Muscle layer of duodenum (tissue), 2 donors: Measurements from ENCODE around the gene CRHR2.

Experiments
- H3K27ac ChIP-seq: one replicate; pipeline ENCODE4 v1.7.0; 2013; ENCODE audit warnings: mild to moderate bottlenecking, low read length
- H3K27me3 ChIP-seq: one replicate; pipeline ENCODE4 v1.7.0; 2013; ENCODE audit warnings: low read depth, mild to moderate bottlenecking, control low read depth, low read length
- H3K36me3 ChIP-seq, 2 donors: one replicate each; pipeline ENCODE4 v1.7.0; 2013; ENCODE audit warnings: low read length in 2 of 2, control low read depth in 1 of 2, mild to moderate bottlenecking in 1 of 2; ENCODE audit not compliant: insufficient read depth in 2 of 2, control insufficient read depth in 1 of 2
- H3K4me1 ChIP-seq, 2 donors: one replicate each; pipeline ENCODE4 v1.7.0; 2013; ENCODE audit warnings: low read length in 2 of 2, mild to moderate bottlenecking in 2 of 2, control low read depth in 1 of 2, moderate library complexity in 1 of 2; ENCODE audit not compliant: insufficient read depth in 2 of 2, control insufficient read depth in 1 of 2
- H3K4me3 ChIP-seq, 2 donors: one replicate each; pipeline ENCODE4 v1.7.0; 2013; ENCODE audit warnings: low read length in 2 of 2, low read depth in 1 of 2, mild to moderate bottlenecking in 1 of 2
- H3K9me3 ChIP-seq, 2 donors: one replicate each; pipeline ENCODE4 v1.7.0; 2013; ENCODE audit warnings: low read length in 2 of 2, control low read depth in 1 of 2, mild to moderate bottlenecking in 1 of 2; ENCODE audit not compliant: control insufficient read depth in 1 of 2
- donor health status: healthy.

Gene CRHR2

DNA sequence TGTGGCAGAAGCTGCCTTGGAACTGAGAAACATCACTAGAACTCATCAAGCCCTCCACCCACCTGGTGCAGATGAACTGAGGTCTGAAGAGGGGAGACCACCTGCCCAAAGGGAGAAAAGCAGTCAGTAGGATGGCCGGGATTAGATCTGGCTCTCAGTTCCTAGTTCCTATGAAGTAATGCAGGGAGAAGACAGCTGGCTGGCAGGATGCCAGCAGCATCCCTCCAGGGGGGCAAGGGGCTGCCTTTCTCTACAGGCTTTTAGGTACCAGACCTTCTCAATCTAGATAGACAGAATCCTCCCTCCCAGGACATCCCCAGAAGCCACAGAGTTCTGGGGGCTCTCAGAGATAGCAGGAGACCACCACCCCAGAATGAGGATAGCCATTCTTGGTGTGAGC, 7.8 kb downstream of the CRHR2 start:
- peaks cover 11% of the 10 kb centered on the region for H3K27me3 ChIP-seq
- H3K9me3 ChIP-seq, result no peaks in the 10 kb centered on the region
- no peaks in the 10 kb centered on the region for H3K4me1 ChIP-seq
- H3K4me3 ChIP-seq, result no peak overlapping the region
- no peaks in the 10 kb centered on the region for H3K36me3 ChIP-seq
- no peak overlapping the region for H3K27ac ChIP-seq

DNA sequence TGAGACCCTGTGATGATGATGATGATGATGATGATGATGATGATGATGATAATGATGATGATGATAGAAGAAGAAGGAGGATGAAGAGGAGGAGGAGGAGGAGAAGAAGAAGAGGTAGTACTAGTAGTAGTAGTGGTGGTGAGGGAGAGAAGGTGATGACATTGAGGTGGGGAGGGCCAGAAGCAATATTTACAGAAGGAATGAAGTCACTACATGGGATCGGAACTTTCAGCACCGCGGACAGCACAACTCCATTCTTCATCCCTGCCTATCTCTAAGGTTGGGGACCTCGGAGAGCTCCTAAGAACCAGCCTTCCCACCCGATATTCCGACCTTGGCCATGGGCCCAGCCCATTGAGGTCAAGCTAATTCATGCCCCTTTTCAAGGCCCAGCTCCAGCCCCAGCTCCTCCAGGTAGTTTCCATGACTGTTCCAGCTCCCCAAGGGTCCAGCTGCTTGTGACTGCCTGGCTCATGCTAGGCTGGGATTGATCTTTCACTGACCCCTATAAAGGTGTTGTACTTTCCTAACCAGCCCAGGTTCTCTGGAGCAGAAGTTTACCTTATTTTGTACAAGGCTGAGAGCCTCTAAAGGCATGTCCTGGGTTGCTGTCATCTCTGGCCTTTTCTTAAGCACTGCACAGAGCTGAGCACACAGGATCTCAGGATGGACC, 10.3 kb downstream of the CRHR2 start:
- Histone ChIP-seq H3K9me3 (no peaks in the 10 kb centered on the region), H3K4me3 (no peak overlapping the region), H3K36me3 (no peaks in the 10 kb centered on the region), H3K27me3 (no peaks in the 10 kb centered on the region), H3K27ac (no peak overlapping the region), H3K4me1 (no peaks in the 10 kb centered on the region)

DNA sequence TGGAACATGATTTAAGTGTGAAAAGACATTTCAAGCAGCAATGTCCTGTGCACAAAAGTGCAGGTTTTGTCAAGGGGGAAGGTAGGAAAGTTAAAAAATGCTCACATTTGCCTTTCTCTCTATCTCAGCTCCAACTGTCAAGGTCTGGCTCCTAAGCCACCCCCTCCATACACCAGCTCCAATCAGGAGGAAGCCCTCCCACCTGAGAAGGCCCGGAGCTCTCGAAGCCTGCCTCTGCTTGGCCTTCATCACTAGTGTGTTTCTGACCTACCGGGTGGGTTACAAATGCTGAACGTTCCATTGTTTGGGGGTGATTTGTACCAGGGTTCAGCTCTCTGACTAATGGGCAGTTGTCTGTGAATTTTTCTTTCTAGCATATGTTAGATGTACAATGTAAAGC, 14.2 kb downstream of the CRHR2 start:
- no peaks in the 10 kb centered on the region for H3K9me3 ChIP-seq
- no peak overlapping the region for H3K4me3 ChIP-seq
- H3K27ac ChIP-seq, result no peak overlapping the region
- H3K27me3 ChIP-seq, result no peaks in the 10 kb centered on the region
- no peaks in the 10 kb centered on the region for H3K4me1 ChIP-seq
- H3K36me3 ChIP-seq, result no peaks in the 10 kb centered on the region

DNA sequence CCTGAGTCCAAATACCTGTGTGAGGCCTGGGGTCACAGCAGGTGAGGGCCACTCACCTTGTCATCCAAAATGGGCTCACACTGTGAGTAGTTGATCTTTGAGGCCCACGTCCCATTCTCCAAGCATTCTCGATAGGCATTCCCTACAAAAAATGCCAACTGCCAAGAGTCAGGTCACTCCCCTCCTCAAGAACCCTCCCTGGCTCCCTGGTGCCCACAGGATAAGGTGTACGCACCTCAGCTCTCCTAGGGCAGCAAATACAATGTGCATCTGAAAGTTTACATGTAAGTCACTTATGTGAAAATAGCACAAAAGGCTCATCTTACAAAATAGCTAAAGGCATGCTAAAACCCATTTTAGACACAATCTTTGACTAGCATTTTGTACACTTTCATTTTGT, 15.1 kb downstream of the CRHR2 start:
- H3K27ac ChIP-seq, result no peak overlapping the region
- no peaks in the 10 kb centered on the region for H3K36me3 ChIP-seq
- no peaks in the 10 kb centered on the region for H3K27me3 ChIP-seq

DNA sequence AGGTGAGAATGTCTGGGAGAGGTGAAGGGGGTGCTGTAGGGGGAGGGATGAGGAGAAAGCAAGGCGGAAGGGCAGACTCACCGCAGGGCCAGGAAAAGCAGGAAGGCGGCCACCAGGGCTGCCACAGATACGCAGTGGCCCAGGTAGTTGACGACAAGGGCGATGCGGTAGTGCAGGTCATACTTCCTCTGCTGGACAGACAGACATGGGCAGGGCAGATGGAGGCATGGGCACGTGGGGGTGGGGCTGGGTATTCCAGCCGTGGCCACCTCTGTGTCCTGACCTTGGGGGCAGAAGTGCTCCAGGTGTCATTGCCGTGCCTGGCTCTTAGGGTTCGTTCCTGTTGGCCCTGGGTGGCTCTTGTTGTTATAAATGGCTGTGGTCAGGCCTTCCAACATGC, 16.8 kb downstream of the CRHR2 start:
- no peak overlapping the region for H3K27ac ChIP-seq
- H3K4me3 ChIP-seq, result no peak overlapping the region
- no peaks in the 10 kb centered on the region for H3K4me1 ChIP-seq
- no peaks in the 10 kb centered on the region for H3K9me3 ChIP-seq
- no peaks in the 10 kb centered on the region for H3K27me3 ChIP-seq
- H3K36me3 ChIP-seq, result no peaks in the 10 kb centered on the region

More for the DNA sequence above, 15.1 kb downstream of the CRHR2 start:
- Histone ChIP-seq H3K4me3 (no peak overlapping the region), H3K4me1 (no peaks in the 10 kb centered on the region), H3K9me3 (no peaks in the 10 kb centered on the region)

DNA sequence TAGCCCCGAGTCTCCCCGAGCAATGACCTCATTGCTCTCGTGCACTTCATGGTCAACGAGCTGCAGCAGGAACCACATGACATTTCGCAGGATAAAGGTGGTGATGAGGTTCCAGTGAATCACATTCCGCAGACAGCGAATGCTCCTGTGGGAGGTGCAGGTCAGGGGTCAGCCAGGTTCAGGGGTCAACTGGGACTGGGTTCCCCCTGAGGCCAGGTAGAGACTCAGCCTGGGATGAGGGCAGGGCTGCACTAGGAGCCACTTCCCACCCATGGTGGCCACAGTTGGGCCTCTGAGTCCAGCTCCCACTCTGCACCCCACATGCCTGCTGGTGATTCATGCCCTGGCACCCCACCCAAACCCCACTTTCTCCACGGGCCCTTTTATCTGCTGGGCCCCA, 17.2 kb downstream of the CRHR2 start:
- Histone ChIP-seq H3K4me1 (no peaks in the 10 kb centered on the region), H3K27ac (no peak overlapping the region), H3K4me3 (no peak overlapping the region), H3K36me3 (no peaks in the 10 kb centered on the region), H3K27me3 (no peaks in the 10 kb centered on the region), H3K9me3 (no peaks in the 10 kb centered on the region)

DNA sequence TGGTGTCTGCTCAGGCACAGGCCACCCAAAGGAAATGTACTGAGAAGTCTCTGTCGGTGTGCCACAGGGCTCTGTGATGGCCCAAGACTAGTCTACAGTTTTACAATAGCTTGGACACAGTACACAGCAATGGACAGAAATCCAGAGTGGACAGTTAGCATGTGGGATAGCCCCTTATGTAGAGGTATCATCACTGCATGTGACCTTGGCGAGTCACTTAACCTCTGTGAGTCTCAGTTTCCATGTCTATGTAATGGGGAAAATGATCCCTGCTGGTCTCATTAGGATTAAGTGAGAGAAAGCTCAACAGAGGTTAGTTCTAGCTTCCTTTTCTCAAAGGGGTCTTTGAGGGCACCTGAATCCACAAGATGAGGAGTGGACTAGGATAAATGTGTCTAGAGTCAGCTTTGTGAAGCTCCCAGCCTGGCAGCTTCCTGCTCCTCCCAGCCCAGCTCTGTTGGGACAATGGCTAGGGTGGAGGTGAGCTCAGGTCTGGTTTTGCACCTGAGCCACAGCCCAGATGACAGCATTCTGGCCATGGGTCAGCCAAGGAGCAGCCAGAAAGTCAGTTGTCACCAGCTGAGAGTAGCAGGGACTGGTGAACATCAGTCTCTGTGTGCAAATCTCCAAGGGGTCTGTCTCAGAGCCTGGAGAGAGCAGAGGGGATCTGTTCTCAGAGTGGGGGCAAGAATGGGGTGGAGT, 17.9 kb downstream of the CRHR2 start:
- no peak overlapping the region for H3K27ac ChIP-seq
- no peaks in the 10 kb centered on the region for H3K27me3 ChIP-seq
- H3K9me3 ChIP-seq, result no peaks in the 10 kb centered on the region
- no peak overlapping the region for H3K4me3 ChIP-seq
- no peaks in the 10 kb centered on the region for H3K4me1 ChIP-seq
- no peaks in the 10 kb centered on the region for H3K36me3 ChIP-seq

DNA sequence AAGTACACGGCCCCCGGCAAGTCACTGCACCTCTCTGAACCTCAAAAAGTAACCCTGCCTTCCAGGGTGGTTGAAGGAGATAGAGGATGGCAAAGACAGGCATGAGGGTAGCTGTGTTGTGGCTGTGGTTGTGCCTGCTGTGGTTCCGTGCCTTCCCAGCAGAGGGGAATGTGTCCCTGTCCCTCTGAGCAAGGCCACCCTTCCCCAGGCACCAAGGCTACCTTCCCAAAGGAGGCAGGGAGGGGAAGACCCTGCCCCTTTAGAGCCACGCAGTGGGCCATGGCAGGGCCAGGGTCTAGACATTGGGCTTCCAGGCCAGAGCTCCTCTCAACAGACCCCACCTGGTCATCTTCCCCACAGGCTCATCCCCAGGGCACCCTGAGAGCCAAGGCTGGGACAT, 18.8 kb downstream of the CRHR2 start:
- no peaks in the 10 kb centered on the region for H3K9me3 ChIP-seq
- no peak overlapping the region for H3K4me3 ChIP-seq
- H3K27me3 ChIP-seq, result no peaks in the 10 kb centered on the region
- H3K4me1 ChIP-seq, result no peaks in the 10 kb centered on the region
- H3K36me3 ChIP-seq, result no peaks in the 10 kb centered on the region
- no peak overlapping the region for H3K27ac ChIP-seq

DNA sequence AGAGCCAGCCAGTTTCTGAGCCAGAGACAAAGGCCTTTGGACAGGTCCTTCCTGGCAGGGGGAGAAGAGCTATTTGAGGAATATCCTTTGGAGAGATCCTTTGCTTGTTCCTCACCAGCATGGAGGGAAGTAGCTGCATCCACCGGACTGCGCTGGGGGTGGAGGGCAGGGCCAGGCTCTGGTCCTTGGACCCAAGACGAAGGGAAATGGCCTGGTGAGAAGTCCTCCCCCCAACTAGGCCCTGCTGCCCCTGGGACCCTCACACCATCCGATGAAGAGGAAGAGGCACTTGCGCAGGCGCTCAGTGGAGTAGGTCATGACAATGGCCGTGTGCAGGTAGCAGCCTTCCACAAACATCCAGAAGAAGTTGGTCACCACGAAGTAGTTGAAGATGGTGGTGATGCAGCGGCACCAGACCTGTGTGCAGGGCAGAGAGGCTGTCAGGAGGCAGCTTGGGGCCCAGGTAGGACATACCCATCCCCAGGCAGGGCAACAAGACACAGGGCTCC, 19.8 kb downstream of the CRHR2 start:
- Histone ChIP-seq H3K27me3 (no peaks in the 10 kb centered on the region), H3K4me3 (no peak overlapping the region), H3K27ac (no peak overlapping the region), H3K4me1 (no peaks in the 10 kb centered on the region), H3K9me3 (no peaks in the 10 kb centered on the region), H3K36me3 (no peaks in the 10 kb centered on the region)

DNA sequence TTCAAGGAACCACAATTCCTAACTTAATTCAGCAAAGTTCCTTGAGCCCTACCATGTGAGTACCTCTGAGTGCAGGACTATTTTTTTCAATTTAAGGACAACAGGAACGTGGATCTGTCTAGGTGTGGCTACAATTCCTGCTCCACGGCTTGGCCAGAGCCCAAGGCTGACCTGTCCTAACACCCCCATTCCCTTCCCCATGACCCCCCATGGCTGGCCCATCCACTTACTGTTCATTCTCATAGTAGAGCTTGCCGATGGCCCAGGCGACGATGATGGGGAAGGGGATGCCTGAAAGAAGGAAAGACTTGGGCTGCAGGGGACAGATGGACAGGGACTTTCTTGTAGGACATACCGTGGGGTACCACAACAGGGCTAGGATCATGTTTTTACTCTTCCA, 20.3 kb downstream of the CRHR2 start:
- no peaks in the 10 kb centered on the region for H3K27me3 ChIP-seq
- H3K9me3 ChIP-seq, result no peaks in the 10 kb centered on the region
- H3K4me3 ChIP-seq, result no peak overlapping the region
- no peak overlapping the region for H3K27ac ChIP-seq
- H3K4me1 ChIP-seq, result no peaks in the 10 kb centered on the region
- no peaks in the 10 kb centered on the region for H3K36me3 ChIP-seq

DNA sequence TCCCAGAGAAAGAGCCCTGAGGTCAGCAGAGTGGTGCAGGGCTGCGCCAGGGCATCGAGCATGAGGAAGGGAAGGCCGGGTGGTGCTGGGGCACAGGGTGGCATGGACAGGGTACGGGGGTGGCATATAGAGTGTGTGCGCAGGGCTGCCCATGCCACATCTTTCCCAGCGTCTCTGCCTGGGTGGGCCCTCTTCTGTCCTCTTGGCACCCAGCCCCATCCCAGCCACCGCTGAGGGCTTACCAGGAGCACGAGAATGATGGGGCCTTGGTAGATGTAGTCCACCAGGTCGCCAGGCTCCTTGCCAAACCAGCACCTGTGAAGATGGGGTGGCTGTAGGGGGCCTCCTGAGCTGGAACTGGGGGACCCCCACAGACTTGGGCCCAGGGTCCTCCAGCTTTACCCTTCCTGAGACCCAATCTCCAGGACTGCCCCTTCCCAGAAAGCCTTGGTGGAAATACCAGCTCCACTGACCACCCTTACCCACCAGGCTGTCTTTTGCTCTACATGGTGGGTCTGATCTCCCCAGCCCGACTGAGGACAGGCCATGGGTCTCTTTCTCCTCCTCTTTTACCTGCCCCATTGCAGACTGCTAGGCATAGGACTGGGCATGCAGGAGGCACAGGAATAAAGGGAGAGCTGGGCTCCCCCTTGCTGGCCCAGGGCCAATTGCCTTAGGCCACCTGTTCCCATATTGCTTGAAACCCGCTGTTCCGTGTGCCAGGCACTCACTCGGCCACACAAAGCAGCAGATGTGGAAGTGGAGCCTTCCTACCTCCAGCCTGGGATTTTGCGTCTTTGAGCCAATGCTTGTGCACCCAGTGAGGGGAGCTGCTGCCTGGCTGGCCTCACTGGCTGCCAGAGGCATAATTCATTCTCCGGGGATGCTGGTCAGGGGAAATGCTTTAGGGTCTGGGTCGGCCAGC, 21.7 kb downstream of the CRHR2 start:
- Histone ChIP-seq H3K4me3 (no peak overlapping the region), H3K36me3 (no peaks in the 10 kb centered on the region), H3K27me3 (no peaks in the 10 kb centered on the region), H3K9me3 (no peaks in the 10 kb centered on the region), H3K27ac (no peak overlapping the region), H3K4me1 (no peaks in the 10 kb centered on the region)
